ENCODE measurements around the gene GAS2L3. TPM values are rescaled to one million over a fixed set of nuclear protein-coding genes. Genes with fewer than 3 reads are reported as not detected.
A peak's percentile ranks its signal among the peaks of the same experiment; 100 is the strongest.

Gene GAS2L3
- total RNA-seq, 1 donor from 2014 or later, result 5.2 TPM

DNA sequence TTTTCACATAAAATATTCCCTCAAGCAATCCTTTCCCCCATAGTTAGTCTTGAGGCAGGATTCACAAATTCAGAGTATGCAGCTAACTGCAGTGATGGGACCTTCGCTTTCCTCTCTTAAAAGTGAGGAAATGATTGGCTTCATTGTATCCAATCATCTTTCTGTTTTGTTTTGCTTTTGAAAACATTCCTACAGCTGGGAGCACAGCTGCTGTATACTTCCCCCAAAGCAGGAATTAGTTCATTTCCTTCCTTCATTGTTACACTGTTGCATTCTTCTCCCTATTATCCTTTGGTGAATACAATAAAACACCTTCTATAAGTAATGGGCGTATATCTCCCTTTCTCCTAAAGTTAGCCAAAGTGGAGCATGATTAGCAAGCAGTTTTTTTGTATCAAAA lies 9.4 kb upstream of the GAS2L3 start:
- no peak overlapping the region for H3K4me2 ChIP-seq (ENCODE audit: low read length)
- H3K9me3 ChIP-seq (ENCODE audit: insufficient read depth, low read depth, low read length), result no peaks in the 10 kb centered on the region
- no peaks in the 10 kb centered on the region for H3K79me2 ChIP-seq (ENCODE audit: insufficient read depth, low read length)
- H3K27me3 ChIP-seq (ENCODE audit: insufficient read depth, low read length), result peaks cover 4% of the 10 kb centered on the region
- peaks cover 7% of the 10 kb centered on the region for H3K4me1 Mint-ChIP-seq (ENCODE audit: low read depth, unreplicated experiment)
- no peak overlapping the region for H3K27ac Mint-ChIP-seq (ENCODE audit: unreplicated experiment)
- no peak overlapping the region for H3K27ac ChIP-seq (ENCODE audit: low read depth, low read length)
- no peaks in the 10 kb centered on the region for H3K27me3 Mint-ChIP-seq (ENCODE audit: low read depth, unreplicated experiment)
- no peak for DNase-seq (ENCODE audit: low read depth)
- no peak overlapping the region for H3K4me3 Mint-ChIP-seq (ENCODE audit: unreplicated experiment)
- no peaks in the 10 kb centered on the region for H3K36me3 Mint-ChIP-seq (ENCODE audit: low read depth, unreplicated experiment)
- no peaks in the 10 kb centered on the region for H4K20me1 ChIP-seq (ENCODE audit: insufficient read depth, low read length)
- H3K9ac ChIP-seq (ENCODE audit: low read length), result no peak overlapping the region
- no peaks in the 10 kb centered on the region for H3K36me3 ChIP-seq (ENCODE audit: insufficient read depth, low read length)
- H2AFZ ChIP-seq (ENCODE audit: low read depth, low read length), result no peak overlapping the region
- TF ChIP-seq, protein P1, sequence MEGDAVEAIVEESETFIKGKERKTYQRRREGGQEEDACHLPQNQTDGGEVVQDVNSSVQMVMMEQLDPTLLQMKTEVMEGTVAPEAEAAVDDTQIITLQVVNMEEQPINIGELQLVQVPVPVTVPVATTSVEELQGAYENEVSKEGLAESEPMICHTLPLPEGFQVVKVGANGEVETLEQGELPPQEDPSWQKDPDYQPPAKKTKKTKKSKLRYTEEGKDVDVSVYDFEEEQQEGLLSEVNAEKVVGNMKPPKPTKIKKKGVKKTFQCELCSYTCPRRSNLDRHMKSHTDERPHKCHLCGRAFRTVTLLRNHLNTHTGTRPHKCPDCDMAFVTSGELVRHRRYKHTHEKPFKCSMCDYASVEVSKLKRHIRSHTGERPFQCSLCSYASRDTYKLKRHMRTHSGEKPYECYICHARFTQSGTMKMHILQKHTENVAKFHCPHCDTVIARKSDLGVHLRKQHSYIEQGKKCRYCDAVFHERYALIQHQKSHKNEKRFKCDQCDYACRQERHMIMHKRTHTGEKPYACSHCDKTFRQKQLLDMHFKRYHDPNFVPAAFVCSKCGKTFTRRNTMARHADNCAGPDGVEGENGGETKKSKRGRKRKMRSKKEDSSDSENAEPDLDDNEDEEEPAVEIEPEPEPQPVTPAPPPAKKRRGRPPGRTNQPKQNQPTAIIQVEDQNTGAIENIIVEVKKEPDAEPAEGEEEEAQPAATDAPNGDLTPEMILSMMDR (IDR thresholded peaks at IDR 0.05; ENCODE audit: insufficient read depth, low read depth, low read length), result no peak
- TF ChIP-seq EZH2 (IDR thresholded peaks at IDR 0.05; ENCODE audit: insufficient read depth, low read length), result no peak
- H3K9me3 Mint-ChIP-seq (ENCODE audit: unreplicated experiment), result no peaks in the 10 kb centered on the region
- no peak for FAIRE-seq
- H3K4me1 ChIP-seq (ENCODE audit: insufficient read depth, low read length), result no peaks in the 10 kb centered on the region
- no peak overlapping the region for H3K4me3 ChIP-seq (ENCODE audit: insufficient read depth, low read depth, low read length)

DNA sequence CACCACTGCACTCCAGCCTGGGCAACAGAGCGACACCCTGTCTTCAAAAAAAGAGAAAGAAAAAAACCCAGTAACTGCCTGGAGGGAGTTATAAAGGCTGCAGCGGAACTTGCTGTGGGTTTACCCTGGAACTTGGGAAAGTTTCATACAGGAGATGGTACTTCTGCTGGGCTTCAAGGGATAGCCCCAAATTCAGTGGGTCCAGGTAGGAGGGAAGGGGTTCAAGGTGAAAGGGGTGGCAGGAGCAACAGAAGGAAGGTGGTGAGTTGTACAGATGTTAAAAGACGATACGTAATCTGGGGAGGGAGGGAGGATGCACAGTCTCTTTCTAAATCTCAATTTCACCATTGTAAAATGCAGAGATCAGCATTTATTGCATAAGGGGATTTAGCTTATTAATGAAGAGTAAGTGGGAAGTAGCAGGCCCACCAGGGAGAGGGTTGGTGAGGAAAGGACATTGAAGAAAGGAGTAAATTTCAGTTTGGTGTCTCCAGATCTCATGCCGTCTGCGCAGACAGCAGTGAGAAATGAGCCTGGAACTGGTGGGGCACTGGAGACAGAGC lies 8.5 kb upstream of the GAS2L3 start:
- H3K4me1 ChIP-seq (ENCODE audit: insufficient read depth, low read length), result no peaks in the 10 kb centered on the region
- H3K4me2 ChIP-seq (ENCODE audit: low read length), result no peak overlapping the region
- H3K4me3 ChIP-seq (ENCODE audit: insufficient read depth, low read depth, low read length), result no peak overlapping the region
- no peaks in the 10 kb centered on the region for H3K9me3 ChIP-seq (ENCODE audit: insufficient read depth, low read depth, low read length)
- H3K27ac ChIP-seq (ENCODE audit: low read depth, low read length), result no peak overlapping the region
- H4K20me1 ChIP-seq (ENCODE audit: insufficient read depth, low read length), result no peaks in the 10 kb centered on the region
- no peak for TF ChIP-seq EZH2 (IDR thresholded peaks at IDR 0.05; ENCODE audit: insufficient read depth, low read length)
- TF ChIP-seq, protein P1 (IDR thresholded peaks at IDR 0.05; ENCODE audit: insufficient read depth, low read depth, low read length), result no peak
- H2AFZ ChIP-seq (ENCODE audit: low read depth, low read length), result no peak overlapping the region
- DNase-seq (ENCODE audit: low read depth) (no peak), FAIRE-seq (no peak)
- no peaks in the 10 kb centered on the region for H3K36me3 Mint-ChIP-seq (ENCODE audit: low read depth, unreplicated experiment)
- H3K36me3 ChIP-seq (ENCODE audit: insufficient read depth, low read length), result no peaks in the 10 kb centered on the region
- H3K27me3 ChIP-seq (ENCODE audit: insufficient read depth, low read length), result peaks cover 4% of the 10 kb centered on the region
- H3K27me3 Mint-ChIP-seq (ENCODE audit: low read depth, unreplicated experiment), result no peaks in the 10 kb centered on the region
- H3K79me2 ChIP-seq (ENCODE audit: insufficient read depth, low read length), result no peaks in the 10 kb centered on the region
- peaks cover 7% of the 10 kb centered on the region for H3K4me1 Mint-ChIP-seq (ENCODE audit: low read depth, unreplicated experiment)
- no peak overlapping the region for H3K27ac Mint-ChIP-seq (ENCODE audit: unreplicated experiment)
- H3K4me3 Mint-ChIP-seq (ENCODE audit: unreplicated experiment), result no peak overlapping the region
- H3K9me3 Mint-ChIP-seq (ENCODE audit: unreplicated experiment), result no peaks in the 10 kb centered on the region
- no peak overlapping the region for H3K9ac ChIP-seq (ENCODE audit: low read length)

GRCh38 chr12:100565987-100566545 lies 7.4 kb upstream of the GAS2L3 start:
- FAIRE-seq, result no peak
- no peak overlapping the region for H3K27ac Mint-ChIP-seq (ENCODE audit: unreplicated experiment)
- H3K79me2 ChIP-seq (ENCODE audit: insufficient read depth, low read length), result no peaks in the 10 kb centered on the region

More at GRCh38 chr12:100565987-100566545, 7.4 kb upstream of the GAS2L3 start:
- no peak overlapping the region for H3K27ac ChIP-seq (ENCODE audit: low read depth, low read length)
- H3K4me2 ChIP-seq (ENCODE audit: low read length), result no peak overlapping the region
- TF ChIP-seq, protein P1 (IDR thresholded peaks at IDR 0.05; ENCODE audit: insufficient read depth, low read depth, low read length), result peak; percentile 13
- no peak for TF ChIP-seq EZH2 (IDR thresholded peaks at IDR 0.05; ENCODE audit: insufficient read depth, low read length)
- no peak overlapping the region for H3K9ac ChIP-seq (ENCODE audit: low read length)
- H3K4me1 ChIP-seq (ENCODE audit: insufficient read depth, low read length), result no peaks in the 10 kb centered on the region
- H3K4me3 Mint-ChIP-seq (ENCODE audit: unreplicated experiment), result no peak overlapping the region
- peaks cover 7% of the 10 kb centered on the region for H3K4me1 Mint-ChIP-seq (ENCODE audit: low read depth, unreplicated experiment)
- peaks cover 4% of the 10 kb centered on the region for H3K27me3 ChIP-seq (ENCODE audit: insufficient read depth, low read length)
- no peaks in the 10 kb centered on the region for H3K9me3 Mint-ChIP-seq (ENCODE audit: unreplicated experiment)
- peaks cover 3% of the 10 kb centered on the region for H3K27me3 Mint-ChIP-seq (ENCODE audit: low read depth, unreplicated experiment)
- H3K36me3 ChIP-seq (ENCODE audit: insufficient read depth, low read length), result no peaks in the 10 kb centered on the region
- no peaks in the 10 kb centered on the region for H4K20me1 ChIP-seq (ENCODE audit: insufficient read depth, low read length)
- H3K36me3 Mint-ChIP-seq (ENCODE audit: low read depth, unreplicated experiment), result no peaks in the 10 kb centered on the region
- H3K9me3 ChIP-seq (ENCODE audit: insufficient read depth, low read depth, low read length), result no peaks in the 10 kb centered on the region
- no peak overlapping the region for H2AFZ ChIP-seq (ENCODE audit: low read depth, low read length)
- no peak for DNase-seq (ENCODE audit: low read depth)
- no peak overlapping the region for H3K4me3 ChIP-seq (ENCODE audit: insufficient read depth, low read depth, low read length)
